Measurements from ENCODE around the gene GSTT4.
"Not testable (repeated sequence)": the region's sequence is repeated elsewhere in the genome, so short reads cannot be mapped to it uniquely, and the experiment has no call there.

The GSTT4 gene

GRCh38 chr22:24049211-24049610 lies 44.0 kb upstream of the GSTT4 start:
- H3K27me3 ChIP-seq (replicated peaks), result no peaks in the 10 kb centered on the region
- H3K27ac ChIP-seq, result no peak overlapping the region
- H3K4me3 ChIP-seq (ENCODE audit: low read depth, low read length), result no peak overlapping the region
- peaks cover 20% of the 10 kb centered on the region for H3K36me3 ChIP-seq (replicated peaks)
- DNase-seq, result no peak
- TF ChIP-seq CTCF (IDR thresholded peaks at IDR 0.05; ENCODE audit: low read depth, low read length, missing control alignments), result no peak
- in situ Hi-C loops (cut with HindIII; ENCODE audit: low pct_ligation_motif_present, low sequenced_read_pairs), result no loop called here

DNA sequence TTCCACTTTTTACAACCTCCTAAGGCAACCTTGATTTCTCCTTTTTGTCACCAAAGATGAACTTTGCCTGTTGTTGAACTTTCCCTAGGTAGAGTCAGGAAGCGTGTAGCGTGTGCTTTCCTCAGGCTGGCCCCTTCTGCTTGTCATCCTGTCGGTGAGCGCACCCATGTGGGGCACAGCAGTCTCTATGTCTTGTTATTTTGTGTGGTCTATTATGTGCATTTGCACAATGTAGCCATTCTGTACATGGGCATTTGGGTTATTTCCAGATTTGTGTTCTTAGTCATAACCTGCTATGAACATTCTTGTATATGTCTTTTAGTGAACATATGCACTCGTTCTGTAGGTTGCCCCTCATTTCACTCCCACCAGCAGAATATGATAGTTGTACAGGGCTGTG lies 40.8 kb upstream of the GSTT4 start:
- DNase-seq, result no peak
- Histone ChIP-seq H3K36me3 (replicated peaks) (peaks cover 27% of the 10 kb centered on the region), H3K4me3 (ENCODE audit: low read depth, low read length) (no peak overlapping the region), H3K27me3 (replicated peaks) (no peaks in the 10 kb centered on the region), H3K27ac (no peak overlapping the region)
- in situ Hi-C loops (cut with HindIII; ENCODE audit: low pct_ligation_motif_present, low sequenced_read_pairs), result no loop called here
- no peak for TF ChIP-seq CTCF (IDR thresholded peaks at IDR 0.05; ENCODE audit: low read depth, low read length, missing control alignments)

GRCh38 chr22:24043958-24044357 lies 38.7 kb upstream of the GSTT4 start:
- Histone ChIP-seq H3K27ac (no peak overlapping the region), H3K4me3 (ENCODE audit: low read depth, low read length) (no peak overlapping the region), H3K36me3 (replicated peaks) (peaks cover 23% of the 10 kb centered on the region), H3K27me3 (replicated peaks) (no peaks in the 10 kb centered on the region)
- in situ Hi-C loops (cut with HindIII; ENCODE audit: low pct_ligation_motif_present, low sequenced_read_pairs), result no loop called here
- DNase-seq, result no peak
- no peak for TF ChIP-seq CTCF (IDR thresholded peaks at IDR 0.05; ENCODE audit: low read depth, low read length, missing control alignments)

DNA sequence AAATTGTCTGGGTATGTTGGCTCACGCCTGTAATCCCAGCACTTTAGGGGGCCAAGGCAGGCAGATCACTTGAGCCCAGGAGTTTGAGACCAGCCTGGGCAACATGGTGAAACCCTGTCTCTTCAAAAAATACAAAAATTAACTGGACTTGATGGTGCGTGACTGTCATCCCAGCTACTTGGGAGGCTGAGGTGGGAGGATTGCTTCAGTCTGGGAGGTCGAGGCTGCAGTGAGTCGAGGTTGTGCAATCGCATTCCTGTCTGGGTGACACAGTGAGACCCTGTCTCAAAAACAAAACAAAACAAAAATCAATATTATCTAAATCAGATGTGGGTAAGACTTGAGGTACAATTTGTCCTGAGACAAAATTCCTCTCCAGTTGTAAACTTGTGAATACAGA lies 38.2 kb upstream of the GSTT4 start:
- DNase-seq; H3K27me3 ChIP-seq (replicated peaks); H3K4me3 ChIP-seq (ENCODE audit: low read depth, low read length); in situ Hi-C loops (cut with HindIII; ENCODE audit: low pct_ligation_motif_present, low sequenced_read_pairs); H3K27ac ChIP-seq: not testable (repeated sequence)
- H3K36me3 ChIP-seq (replicated peaks), result peaks cover 25% of the 10 kb centered on the region

DNA sequence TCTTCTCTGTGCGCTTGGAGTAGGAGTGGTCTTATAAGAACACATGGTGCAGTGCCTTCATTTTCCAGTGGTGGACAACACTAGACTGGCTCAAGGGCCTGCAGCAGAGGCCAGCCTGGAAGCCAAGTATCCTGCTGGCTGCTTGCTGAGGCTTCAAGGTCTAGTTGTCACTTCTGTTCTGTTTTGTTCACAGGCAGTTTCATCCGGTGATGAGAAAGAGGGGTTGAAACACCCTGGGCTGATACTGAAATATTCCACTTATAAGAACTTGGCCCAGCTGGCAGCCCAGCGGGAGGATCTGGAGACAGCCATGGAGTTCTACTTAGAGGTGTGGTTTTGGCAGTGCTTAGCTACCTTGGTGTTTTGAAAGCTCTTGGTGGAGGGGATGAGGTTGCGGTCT lies 35.7 kb upstream of the GSTT4 start:
- in situ Hi-C loops (cut with HindIII; ENCODE audit: low pct_ligation_motif_present, low sequenced_read_pairs), result no loop called here
- H3K36me3 ChIP-seq (replicated peaks), result peaks cover 30% of the 10 kb centered on the region

DNA sequence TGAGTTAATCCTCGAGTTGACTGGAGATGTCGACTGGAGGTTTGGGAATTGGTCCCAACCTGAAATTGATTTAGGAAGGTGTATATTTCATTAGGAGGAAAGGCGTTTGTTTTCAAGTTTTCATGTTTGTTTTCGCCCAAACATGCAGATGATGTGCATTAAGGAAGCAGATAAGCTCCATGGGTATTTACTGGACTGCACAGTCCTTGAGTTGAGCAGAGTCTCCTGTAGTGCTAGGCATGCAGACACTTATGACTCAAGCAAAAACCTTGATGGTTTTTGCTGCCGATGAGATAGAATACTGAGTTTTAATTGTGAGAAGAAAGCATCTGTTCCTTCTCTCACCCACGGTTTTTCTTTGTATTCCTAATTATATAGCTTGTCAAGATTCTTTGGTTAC lies 33.8 kb upstream of the GSTT4 start:
- H3K27ac ChIP-seq, result no peak overlapping the region
- DNase-seq, result no peak
- H3K36me3 ChIP-seq (replicated peaks), result peaks cover 30% of the 10 kb centered on the region
- H3K27me3 ChIP-seq (replicated peaks), result no peaks in the 10 kb centered on the region
- TF ChIP-seq CTCF (IDR thresholded peaks at IDR 0.05; ENCODE audit: low read depth, low read length, missing control alignments), result no peak
- in situ Hi-C loops (cut with HindIII; ENCODE audit: low pct_ligation_motif_present, low sequenced_read_pairs), result no loop called here
- H3K4me3 ChIP-seq (ENCODE audit: low read depth, low read length), result no peak overlapping the region

More for the DNA sequence above, 35.7 kb upstream of the GSTT4 start:
- DNase-seq, result no peak
- H3K4me3 ChIP-seq (ENCODE audit: low read depth, low read length), result no peak overlapping the region
- no peaks in the 10 kb centered on the region for H3K27me3 ChIP-seq (replicated peaks)
- TF ChIP-seq CTCF (IDR thresholded peaks at IDR 0.05; ENCODE audit: low read depth, low read length, missing control alignments), result no peak
- H3K27ac ChIP-seq, result no peak overlapping the region
